ENCODE measurements around the gene LARP4B.

Gene LARP4B

GRCh38 chr10:949446-949845, 17.9 kb upstream of the LARP4B start:
- no peak overlapping the region for H3K4me3 ChIP-seq (ENCODE audit: low read depth, low read length)
- no peak for TF ChIP-seq CTCF (IDR thresholded peaks at IDR 0.05; ENCODE audit: low read depth, low read length, missing control alignments)
- in situ Hi-C loops (cut with HindIII; ENCODE audit: low sequenced_read_pairs), result no loop called here
- DNase-seq (ENCODE audit: low read depth), result no peak

- H3K4me3 ChIP-seq (ENCODE audit: low read depth, low read length), result no peak overlapping the region
- no peak for TF ChIP-seq CTCF (IDR thresholded peaks at IDR 0.05; ENCODE audit: low read depth, low read length, missing control alignments)
- in situ Hi-C loops (cut with HindIII; ENCODE audit: low sequenced_read_pairs), result no loop called here
- no peak for DNase-seq (ENCODE audit: low read depth)
Observed at GRCh38 chr10:948347-948746, 16.8 kb upstream of the LARP4B start.

- DNase-seq (ENCODE audit: low read depth), result no peak
- H3K4me3 ChIP-seq (ENCODE audit: low read depth, low read length), result no peak overlapping the region
- in situ Hi-C loops (cut with HindIII; ENCODE audit: low sequenced_read_pairs), result no loop called here
- TF ChIP-seq CTCF (IDR thresholded peaks at IDR 0.05; ENCODE audit: low read depth, low read length, missing control alignments), result no peak
Observed at GRCh38 chr10:947881-948280, 16.4 kb upstream of the LARP4B start.

- no peak overlapping the region for H3K4me3 ChIP-seq (ENCODE audit: low read depth, low read length)
- TF ChIP-seq CTCF (IDR thresholded peaks at IDR 0.05; ENCODE audit: low read depth, low read length, missing control alignments), result no peak
- in situ Hi-C loops (cut with HindIII; ENCODE audit: low sequenced_read_pairs), result no loop called here
- no peak for DNase-seq (ENCODE audit: low read depth)
Observed at GRCh38 chr10:947051-947450, 15.5 kb upstream of the LARP4B start.

- H3K4me3 ChIP-seq (ENCODE audit: low read depth, low read length), result no peak overlapping the region
- in situ Hi-C loops (cut with HindIII; ENCODE audit: low sequenced_read_pairs), result no loop called here
- TF ChIP-seq CTCF (IDR thresholded peaks at IDR 0.05; ENCODE audit: low read depth, low read length, missing control alignments), result no peak
- DNase-seq (ENCODE audit: low read depth), result no peak
Observed at GRCh38 chr10:945778-946177, 14.3 kb upstream of the LARP4B start.

GRCh38 chr10:944034-944831, 12.7 kb upstream of the LARP4B start:
- in situ Hi-C loops (cut with HindIII; ENCODE audit: low sequenced_read_pairs), result no loop called here
- no peak for DNase-seq (ENCODE audit: low read depth)
- H3K4me3 ChIP-seq (ENCODE audit: low read depth, low read length), result no peak overlapping the region
- TF ChIP-seq CTCF (IDR thresholded peaks at IDR 0.05; ENCODE audit: low read depth, low read length, missing control alignments), result no peak
